Cardiac fibroblast (primary cell): ENCODE results near the gene ABCC3.

Experiments used
- DNase-seq, 2 donors: peaks; one replicate each; pipeline versions ENCODE4 v3.0.0 to v3.0.0-alpha.2; 2010; ENCODE audit warnings: low read depth in 2 of 2
- H3K4me3 ChIP-seq, 2 donors: replicated peaks in 1 of 2; 1 replicate in 1 of 2; 2 replicates in 1 of 2; pipeline ENCODE4 v1.5.1; 2011; ENCODE audit warnings: low read depth in 2 of 2, low read length in 2 of 2, mild to moderate bottlenecking in 2 of 2, moderate library complexity in 1 of 2
- CTCF ChIP-seq: IDR thresholded peaks from one replicate; pipeline ENCODE4 v1.5.1; 2011; ENCODE audit warnings: low read depth, mild to moderate bottlenecking, low read length, inconsistent platforms

The ABCC3 gene

GRCh38 chr17:50619489-50619888 lies 15.2 kb upstream of the ABCC3 start:
- no peak for DNase-seq
- no peak for TF ChIP-seq CTCF
- no peak overlapping the region for H3K4me3 ChIP-seq

- no peak for DNase-seq
- TF ChIP-seq CTCF, result no peak
- no peak overlapping the region for H3K4me3 ChIP-seq
These were observed 14.4 kb upstream of the ABCC3 start for GRCh38 chr17:50620237-50620636.

GRCh38 chr17:50620858-50621257 lies 13.8 kb upstream of the ABCC3 start:
- DNase-seq, result no peak
- H3K4me3 ChIP-seq, result no peak overlapping the region
- no peak for TF ChIP-seq CTCF

GRCh38 chr17:50621574-50622031 lies 13.1 kb upstream of the ABCC3 start:
- TF ChIP-seq CTCF, result no peak
- no peak overlapping the region for H3K4me3 ChIP-seq
- peak; percentile 24 to 49 for DNase-seq

- H3K4me3 ChIP-seq, result no peak overlapping the region
- no peak for TF ChIP-seq CTCF
- no peak for DNase-seq
These were observed 10.3 kb upstream of the ABCC3 start for GRCh38 chr17:50624321-50624934.

GRCh38 chr17:50625032-50625871 lies 9.4 kb upstream of the ABCC3 start:
- H3K4me3 ChIP-seq, result no peak overlapping the region
- TF ChIP-seq CTCF, result no peak
- DNase-seq, result no peak
